ENCODE measurements around the gene ZBTB39. TPM values are rescaled to one million over a fixed set of nuclear protein-coding genes. Genes with fewer than 3 reads are reported as not detected.

Gene ZBTB39
- polyA plus RNA-seq, 1 of the 3 experiments (the other 2 are of a cell fraction) = 3.7 TPM

DNA sequence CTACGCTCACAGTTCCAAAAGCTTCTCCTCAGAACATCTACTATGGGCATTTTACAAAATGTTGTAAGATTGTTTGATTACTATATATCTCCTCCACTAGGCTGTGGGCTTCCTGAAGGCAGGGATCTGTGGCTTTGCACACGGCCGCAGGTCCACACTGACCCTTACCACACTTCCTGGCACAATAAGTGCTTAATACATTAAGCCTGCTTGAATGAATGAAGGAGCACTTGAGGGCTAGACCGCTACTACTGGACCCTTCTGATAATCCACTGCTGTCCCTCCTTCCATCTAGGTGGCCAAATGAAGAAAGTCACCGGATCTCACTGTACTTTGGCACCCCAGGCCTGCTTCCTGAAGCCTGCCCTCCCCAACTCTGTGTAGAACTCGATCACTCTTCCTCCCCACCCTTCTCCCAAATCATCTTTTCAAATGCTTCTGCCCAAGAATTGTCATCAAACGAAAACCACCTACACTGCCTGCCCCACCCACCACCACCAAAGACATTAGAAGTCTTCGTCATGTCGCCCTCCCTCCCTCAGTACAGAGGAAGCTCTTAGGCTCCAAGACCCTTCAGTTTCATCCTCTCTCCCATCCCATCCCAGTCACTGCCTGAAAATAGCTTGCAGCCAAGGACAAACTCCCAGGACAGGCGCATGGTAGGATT, 596 bp upstream of the ZBTB39 start (continued):
- TF ChIP-seq, protein P1, sequence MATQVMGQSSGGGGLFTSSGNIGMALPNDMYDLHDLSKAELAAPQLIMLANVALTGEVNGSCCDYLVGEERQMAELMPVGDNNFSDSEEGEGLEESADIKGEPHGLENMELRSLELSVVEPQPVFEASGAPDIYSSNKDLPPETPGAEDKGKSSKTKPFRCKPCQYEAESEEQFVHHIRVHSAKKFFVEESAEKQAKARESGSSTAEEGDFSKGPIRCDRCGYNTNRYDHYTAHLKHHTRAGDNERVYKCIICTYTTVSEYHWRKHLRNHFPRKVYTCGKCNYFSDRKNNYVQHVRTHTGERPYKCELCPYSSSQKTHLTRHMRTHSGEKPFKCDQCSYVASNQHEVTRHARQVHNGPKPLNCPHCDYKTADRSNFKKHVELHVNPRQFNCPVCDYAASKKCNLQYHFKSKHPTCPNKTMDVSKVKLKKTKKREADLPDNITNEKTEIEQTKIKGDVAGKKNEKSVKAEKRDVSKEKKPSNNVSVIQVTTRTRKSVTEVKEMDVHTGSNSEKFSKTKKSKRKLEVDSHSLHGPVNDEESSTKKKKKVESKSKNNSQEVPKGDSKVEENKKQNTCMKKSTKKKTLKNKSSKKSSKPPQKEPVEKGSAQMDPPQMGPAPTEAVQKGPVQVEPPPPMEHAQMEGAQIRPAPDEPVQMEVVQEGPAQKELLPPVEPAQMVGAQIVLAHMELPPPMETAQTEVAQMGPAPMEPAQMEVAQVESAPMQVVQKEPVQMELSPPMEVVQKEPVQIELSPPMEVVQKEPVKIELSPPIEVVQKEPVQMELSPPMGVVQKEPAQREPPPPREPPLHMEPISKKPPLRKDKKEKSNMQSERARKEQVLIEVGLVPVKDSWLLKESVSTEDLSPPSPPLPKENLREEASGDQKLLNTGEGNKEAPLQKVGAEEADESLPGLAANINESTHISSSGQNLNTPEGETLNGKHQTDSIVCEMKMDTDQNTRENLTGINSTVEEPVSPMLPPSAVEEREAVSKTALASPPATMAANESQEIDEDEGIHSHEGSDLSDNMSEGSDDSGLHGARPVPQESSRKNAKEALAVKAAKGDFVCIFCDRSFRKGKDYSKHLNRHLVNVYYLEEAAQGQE (IDR thresholded peaks at IDR 0.05; ENCODE audit: low read depth, low read length) = no peak
- no peak for TF ChIP-seq NRF1 (IDR thresholded peaks at IDR 0.05; ENCODE audit: low read depth, low read length)
- TF ChIP-seq, protein P2, sequence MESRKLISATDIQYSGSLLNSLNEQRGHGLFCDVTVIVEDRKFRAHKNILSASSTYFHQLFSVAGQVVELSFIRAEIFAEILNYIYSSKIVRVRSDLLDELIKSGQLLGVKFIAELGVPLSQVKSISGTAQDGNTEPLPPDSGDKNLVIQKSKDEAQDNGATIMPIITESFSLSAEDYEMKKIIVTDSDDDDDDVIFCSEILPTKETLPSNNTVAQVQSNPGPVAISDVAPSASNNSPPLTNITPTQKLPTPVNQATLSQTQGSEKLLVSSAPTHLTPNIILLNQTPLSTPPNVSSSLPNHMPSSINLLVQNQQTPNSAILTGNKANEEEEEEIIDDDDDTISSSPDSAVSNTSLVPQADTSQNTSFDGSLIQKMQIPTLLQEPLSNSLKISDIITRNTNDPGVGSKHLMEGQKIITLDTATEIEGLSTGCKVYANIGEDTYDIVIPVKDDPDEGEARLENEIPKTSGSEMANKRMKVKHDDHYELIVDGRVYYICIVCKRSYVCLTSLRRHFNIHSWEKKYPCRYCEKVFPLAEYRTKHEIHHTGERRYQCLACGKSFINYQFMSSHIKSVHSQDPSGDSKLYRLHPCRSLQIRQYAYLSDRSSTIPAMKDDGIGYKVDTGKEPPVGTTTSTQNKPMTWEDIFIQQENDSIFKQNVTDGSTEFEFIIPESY (IDR thresholded peaks at IDR 0.05; ENCODE audit: borderline replicate concordance, low read depth) = no peak
- no peak for TF ChIP-seq GATA2 (CRISPR knock-in tag; IDR thresholded peaks at IDR 0.05)
- no peak for TF ChIP-seq RCOR1 (IDR thresholded peaks at IDR 0.05; ENCODE audit: low read length)
- TF ChIP-seq EZH2phosphoT487 (IDR thresholded peaks at IDR 0.05; ENCODE audit: borderline replicate concordance, low read depth) = no peak
- TF ChIP-seq GABPA (IDR thresholded peaks at IDR 0.05; ENCODE audit: low read depth) = no peak
- TF ChIP-seq, protein P3, sequence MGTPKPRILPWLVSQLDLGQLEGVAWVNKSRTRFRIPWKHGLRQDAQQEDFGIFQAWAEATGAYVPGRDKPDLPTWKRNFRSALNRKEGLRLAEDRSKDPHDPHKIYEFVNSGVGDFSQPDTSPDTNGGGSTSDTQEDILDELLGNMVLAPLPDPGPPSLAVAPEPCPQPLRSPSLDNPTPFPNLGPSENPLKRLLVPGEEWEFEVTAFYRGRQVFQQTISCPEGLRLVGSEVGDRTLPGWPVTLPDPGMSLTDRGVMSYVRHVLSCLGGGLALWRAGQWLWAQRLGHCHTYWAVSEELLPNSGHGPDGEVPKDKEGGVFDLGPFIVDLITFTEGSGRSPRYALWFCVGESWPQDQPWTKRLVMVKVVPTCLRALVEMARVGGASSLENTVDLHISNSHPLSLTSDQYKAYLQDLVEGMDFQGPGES (IDR thresholded peaks at IDR 0.05; ENCODE audit: low read depth, low read length) = no peak

DNA sequence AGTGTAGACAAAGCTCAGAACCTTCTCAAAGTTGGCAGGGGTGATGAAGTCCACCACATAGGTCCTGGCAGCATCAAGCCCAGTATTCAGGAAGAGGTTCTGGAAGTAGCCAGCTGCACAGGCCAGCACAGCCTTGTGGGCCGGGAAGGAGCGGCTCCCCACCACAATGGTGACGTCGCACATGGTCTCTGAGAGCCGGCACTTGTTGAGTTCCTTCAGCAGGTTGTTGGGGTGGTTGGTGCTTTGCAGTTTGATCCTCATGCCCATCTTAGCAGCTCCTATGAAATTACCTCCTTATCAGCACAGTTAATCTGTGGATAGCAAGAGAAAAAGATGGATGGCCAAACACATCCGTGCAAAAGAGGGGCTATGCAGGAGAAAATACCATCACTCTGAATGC, 1.7 kb downstream of the ZBTB39 start:
- H3K9me3 ChIP-seq = no peaks in the 10 kb centered on the region
- peak overlapping the region; percentile 94 for H3K4me2 ChIP-seq
- H3K27me3 ChIP-seq (ENCODE audit: insufficient read depth) = no peaks in the 10 kb centered on the region
- peaks cover 6 to 14% of the 10 kb centered on the region in 2 experiments; a peak in 3 of 4 replicates for H3K4me1 ChIP-seq (ENCODE audit: control insufficient read depth in 1 of 2, insufficient read depth in 2 of 2, low read depth in 1 of 2, low read length in 1 of 2)
- H3K79me2 ChIP-seq (ENCODE audit: insufficient read depth) = peaks cover 32% of the 10 kb centered on the region
- H3K4me3 ChIP-seq (ENCODE audit: low read depth in 2 of 2, low read length in 1 of 2) = peak overlapping the region in 1 of 2 experiments; percentile 100; a peak in 1 of 4 replicates
- DNase-seq = no peak
- POLR2A ChIA-PET = interaction anchor here (1.2 kb wide), 1 partner anchor 374 kb away, joined by 3 read pairs; no protein-coding TSS in a partner anchor
- 86% methylated on average over 6 of the region's 6 CpGs for WGBS (ENCODE audit: low lambda C conversion rate)
- peaks cover 24 to 51% of the 10 kb centered on the region in 2 experiments for H3K36me3 ChIP-seq (replicated peaks in 1 of 2; ENCODE audit: control insufficient read depth in 1 of 2, insufficient read depth in 2 of 2, low read length in 1 of 2)
- no peak overlapping the region for H2AFZ ChIP-seq (ENCODE audit: low read depth)
- TF ChIP-seq, protein P4, sequence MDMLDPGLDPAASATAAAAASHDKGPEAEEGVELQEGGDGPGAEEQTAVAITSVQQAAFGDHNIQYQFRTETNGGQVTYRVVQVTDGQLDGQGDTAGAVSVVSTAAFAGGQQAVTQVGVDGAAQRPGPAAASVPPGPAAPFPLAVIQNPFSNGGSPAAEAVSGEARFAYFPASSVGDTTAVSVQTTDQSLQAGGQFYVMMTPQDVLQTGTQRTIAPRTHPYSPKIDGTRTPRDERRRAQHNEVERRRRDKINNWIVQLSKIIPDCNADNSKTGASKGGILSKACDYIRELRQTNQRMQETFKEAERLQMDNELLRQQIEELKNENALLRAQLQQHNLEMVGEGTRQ (IDR thresholded peaks at IDR 0.05; ENCODE audit: borderline replicate concordance, low read depth, low read length) = no peak
- TF ChIP-seq YY1 (IDR thresholded peaks at IDR 0.05; ENCODE audit: low read depth) (no peak), GABPA (IDR thresholded peaks at IDR 0.05; ENCODE audit: low read depth) (no peak), EP300 (IDR thresholded peaks at IDR 0.05; ENCODE audit: borderline replicate concordance in 1 of 2, low read depth in 1 of 2, low read length in 1 of 2) (no peak), FOSL2 (IDR thresholded peaks at IDR 0.05; ENCODE audit: borderline replicate concordance, low read depth) (no peak), TAF1 (IDR thresholded peaks at IDR 0.05; ENCODE audit: borderline replicate concordance, low read depth, low read length) (no peak)
- TF ChIP-seq, protein P1 (IDR thresholded peaks at IDR 0.05; ENCODE audit: low read depth, low read length) = no peak
- TF ChIP-seq, protein P5, sequence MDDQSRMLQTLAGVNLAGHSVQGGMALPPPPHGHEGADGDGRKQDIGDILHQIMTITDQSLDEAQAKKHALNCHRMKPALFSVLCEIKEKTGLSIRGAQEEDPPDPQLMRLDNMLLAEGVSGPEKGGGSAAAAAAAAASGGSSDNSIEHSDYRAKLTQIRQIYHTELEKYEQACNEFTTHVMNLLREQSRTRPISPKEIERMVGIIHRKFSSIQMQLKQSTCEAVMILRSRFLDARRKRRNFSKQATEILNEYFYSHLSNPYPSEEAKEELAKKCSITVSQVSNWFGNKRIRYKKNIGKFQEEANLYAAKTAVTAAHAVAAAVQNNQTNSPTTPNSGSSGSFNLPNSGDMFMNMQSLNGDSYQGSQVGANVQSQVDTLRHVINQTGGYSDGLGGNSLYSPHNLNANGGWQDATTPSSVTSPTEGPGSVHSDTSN (IDR thresholded peaks at IDR 0.05) = no peak
- H4K20me1 ChIP-seq (ENCODE audit: insufficient read depth) = peaks cover 25% of the 10 kb centered on the region
- H3F3A ChIP-seq (replicated peaks; ENCODE audit: insufficient read depth) = no peaks in the 10 kb centered on the region
- no peak overlapping the region for H3K9ac ChIP-seq
- CTCF ChIA-PET = interaction anchor here (0.8 to 15.0 kb wide), 14 partner anchors 15 to 459 kb away, joined by 3 to 257 read pairs (median 18); partner anchors contain the start of genes HSD17B6, MYO1A, STAT6 and TAC3
- no peak overlapping the region for H3K27ac ChIP-seq (ENCODE audit: low read depth in 2 of 2, low read length in 1 of 2)
- no peaks in the 10 kb centered on the region for H3K9me2 ChIP-seq

Data from SK-N-SH (cell line).